Right ventricle myocardium superior (tissue), 1 donor: Measurements from ENCODE around the gene ZBTB24. TPM values are rescaled to one million over a fixed set of nuclear protein-coding genes. Genes with fewer than 3 reads are reported as not detected.

Source experiments
- ATAC-seq: fragments of 200-7000 bp; cut with Tn5 transposase; one replicate; pipeline ENCODE4 v1.9.1; 2020; ENCODE audit warnings: mild to moderate bottlenecking; ENCODE audit not compliant: poor library complexity
- DNase-seq: peaks from one replicate; pipeline ENCODE4 v3.0.0-alpha.2; 2020
- intact Hi-C: fragments of 100-400 bp; cut with DNase I; formaldehyde crosslinking; loops from one replicate; pipeline ENCODE4 v1.11.2; 2022
- total RNA-seq: library from RNA; stranded (reverse); fragmentation: NEBNext Ultra II Directional; extraction: Animal tissue kit (Norgen Biotek cat#: 25700); gene quantifications from one replicate; pipeline ENCODE4 v1.2.1, GENCODE V29; 2021
- donor health status: DM: no; HTN: yes; CAD: no; lungs with severe emphysema.

The ZBTB24 gene
- total RNA-seq, 1 donor from 2014 or later: 2.4 TPM

DNA sequence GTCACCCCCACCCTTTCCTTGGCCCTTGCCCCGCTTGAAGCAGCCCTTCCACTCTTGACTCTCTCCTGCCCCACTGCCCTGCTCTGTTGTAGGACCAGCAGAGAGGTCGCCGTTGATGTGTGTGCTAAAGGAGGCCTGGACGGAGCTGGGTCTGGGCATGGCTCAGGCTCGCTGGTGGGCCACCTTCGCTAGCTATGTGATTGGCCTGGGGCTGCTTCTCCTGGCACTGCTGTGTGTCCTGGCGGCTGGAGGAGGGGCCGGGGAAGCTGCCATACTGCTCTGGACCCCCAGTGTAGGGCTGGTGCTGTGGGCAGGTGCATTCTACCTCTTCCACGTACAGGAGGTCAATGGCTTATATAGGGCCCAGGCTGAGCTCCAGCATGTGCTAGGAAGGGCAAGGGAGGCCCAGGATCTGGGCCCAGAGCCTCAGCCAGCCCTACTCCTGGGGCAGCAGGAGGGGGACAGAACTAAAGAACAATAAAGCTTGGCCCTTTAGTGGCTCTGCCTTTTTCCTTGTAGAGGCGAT lies 39.5 kb downstream of the ZBTB24 start:
- DNase-seq (no peak), ATAC-seq (no peak)
- intact Hi-C loops: no loop called here

DNA sequence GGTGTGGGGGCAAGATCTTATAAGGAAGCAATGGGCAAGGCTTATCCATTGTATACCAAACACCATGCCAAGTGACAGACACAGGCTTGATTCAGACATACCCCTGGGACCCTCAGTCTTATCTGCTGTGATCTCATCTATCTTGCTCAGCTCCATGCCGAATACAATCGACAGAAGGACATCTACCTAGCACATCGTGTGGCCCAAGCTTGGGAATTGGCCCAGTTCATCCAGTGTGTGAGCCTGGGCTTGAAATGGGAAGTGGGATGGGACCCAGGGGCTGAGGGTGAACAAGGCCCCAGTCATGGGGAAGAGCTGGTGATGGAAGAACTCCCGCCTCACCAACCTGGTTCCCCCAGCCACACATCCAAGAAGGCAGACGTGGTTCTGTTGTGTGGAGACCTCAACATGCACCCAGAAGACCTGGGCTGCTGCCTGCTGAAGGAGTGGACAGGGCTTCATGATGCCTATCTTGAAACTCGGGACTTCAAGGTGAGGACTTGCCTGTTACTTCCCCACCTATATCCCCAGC lies 40.6 kb downstream of the ZBTB24 start:
- intact Hi-C loops: no loop called here
- ATAC-seq (no peak), DNase-seq (no peak)

DNA sequence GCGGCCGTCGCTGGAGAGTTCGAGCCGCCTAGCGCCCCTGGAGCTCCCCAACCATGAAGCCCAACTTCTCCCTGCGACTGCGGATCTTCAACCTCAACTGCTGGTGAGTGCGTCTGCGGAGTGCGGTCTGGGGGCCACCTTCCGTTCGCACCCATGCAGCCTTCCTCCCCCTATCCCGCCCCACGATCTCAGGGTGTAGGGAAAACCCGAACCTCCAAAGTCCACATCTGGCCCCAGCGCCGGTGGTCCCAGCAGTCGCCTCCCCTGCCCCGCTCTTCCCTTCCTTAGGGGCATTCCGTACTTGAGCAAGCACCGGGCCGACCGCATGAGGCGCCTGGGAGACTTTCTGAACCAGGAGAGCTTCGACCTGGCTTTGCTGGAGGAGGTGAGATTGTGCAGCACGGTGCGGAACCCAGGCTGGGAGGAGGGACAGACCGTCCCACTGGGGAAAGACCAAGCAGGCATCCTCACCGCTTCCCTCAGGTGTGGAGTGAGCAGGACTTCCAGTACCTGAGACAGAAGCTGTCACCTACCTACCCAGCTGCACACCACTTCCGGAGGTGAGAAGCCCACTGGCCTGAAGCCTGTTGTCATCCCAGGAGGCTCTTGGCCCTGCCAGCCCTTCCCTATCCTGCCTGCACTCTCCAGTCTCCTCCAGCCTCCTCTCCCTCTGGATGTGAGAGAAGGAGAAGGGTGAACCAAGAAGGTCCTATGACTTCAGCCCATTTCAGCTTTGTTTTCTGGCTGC lies 41.8 kb downstream of the ZBTB24 start:
- intact Hi-C loops: no loop called here
- DNase-seq (peak; percentile 68), ATAC-seq (peak; percentile 48)

DNA sequence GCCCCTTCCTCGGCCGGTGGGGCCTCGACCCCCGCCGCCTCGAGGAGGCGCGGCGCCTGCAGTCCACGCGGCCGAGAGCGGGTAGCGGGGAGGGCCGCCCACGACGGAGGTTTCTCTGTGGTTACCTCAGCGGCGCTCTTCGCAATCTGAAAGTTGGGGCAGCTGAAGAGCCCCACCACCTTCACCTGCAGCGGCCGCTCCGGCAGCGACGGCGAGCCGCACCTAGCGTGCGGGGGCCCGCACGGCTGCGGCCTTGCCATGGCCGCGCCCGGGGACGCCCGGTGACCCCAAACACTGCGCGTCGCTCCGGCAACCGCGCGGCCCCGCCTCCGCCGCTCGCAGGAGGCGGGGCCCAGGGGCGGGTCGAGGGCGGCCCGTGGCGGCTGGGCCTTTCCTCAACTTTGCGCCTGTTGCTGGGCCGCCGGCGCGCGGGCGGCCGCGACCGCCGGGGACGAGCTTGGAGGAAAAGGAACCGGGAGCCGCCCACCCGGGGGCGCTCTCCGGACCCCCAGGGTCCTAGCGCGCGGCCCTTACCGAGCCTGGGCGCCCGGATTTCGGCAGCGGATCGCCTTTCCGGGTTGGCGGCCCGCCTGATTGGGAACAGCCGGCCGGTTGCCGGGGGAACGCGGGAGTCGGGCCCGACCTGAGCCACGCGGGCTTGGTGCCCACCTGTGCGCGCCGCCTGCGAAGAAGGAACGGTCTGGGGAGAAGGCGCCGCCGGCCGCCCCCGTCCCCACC lies 42.5 kb downstream of the ZBTB24 start, which contains the start of the genes PPIL6 and SMPD2:
PPIL6 (minus strand) TSS at position 298 of the 738 bp plus-strand sequence; CDS start at position 260, 38 bp downstream.
SMPD2 (plus strand) TSS at position 394 of the 738 bp plus-strand sequence. CDS start 398 bp downstream, outside the sequence.
- ATAC-seq (peak; percentile 98), DNase-seq (peak; percentile 94)
- intact Hi-C loops: no loop called here

DNA sequence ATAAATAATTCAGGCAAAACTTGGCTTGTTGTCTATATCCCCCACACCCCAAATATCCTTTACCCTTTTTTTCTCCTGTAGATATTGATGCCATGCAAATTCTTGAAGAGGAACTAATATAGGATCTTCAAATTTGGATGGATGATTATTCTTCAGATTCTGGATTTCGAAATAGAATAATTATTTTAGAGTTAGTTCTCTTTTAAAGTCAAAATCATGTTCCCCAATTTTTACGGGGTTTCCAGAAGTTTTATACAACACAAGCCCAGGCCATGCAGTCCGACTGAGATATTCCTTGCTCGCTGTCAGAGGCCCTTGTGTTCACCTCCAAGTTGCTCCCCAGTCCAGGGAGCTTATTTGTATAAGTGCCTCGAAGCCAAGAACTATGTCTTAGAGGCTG lies 47.0 kb downstream of the ZBTB24 start:
- no peak for ATAC-seq
- intact Hi-C loops: no loop called here
- DNase-seq: no peak

DNA sequence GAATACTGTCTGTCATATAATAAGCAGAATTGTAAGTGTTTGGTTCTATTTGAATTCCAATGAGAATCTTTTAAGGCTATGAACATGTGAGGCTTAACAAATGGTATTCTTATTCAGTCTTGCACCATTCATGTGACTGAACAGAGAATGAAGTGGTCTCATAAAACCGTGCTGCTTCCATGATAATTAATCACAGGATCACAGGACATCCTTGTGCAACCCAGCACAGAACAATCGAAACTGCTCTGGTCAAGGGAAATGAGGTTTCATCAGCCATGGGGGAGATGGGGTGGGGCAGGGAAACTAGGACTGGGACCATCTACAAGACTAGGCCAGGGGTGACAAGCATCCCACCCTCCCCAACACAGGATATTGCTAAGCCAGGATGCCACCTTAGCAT lies 48.6 kb downstream of the ZBTB24 start:
- no peak for DNase-seq
- no peak for ATAC-seq
- intact Hi-C loops: no loop called here

DNA sequence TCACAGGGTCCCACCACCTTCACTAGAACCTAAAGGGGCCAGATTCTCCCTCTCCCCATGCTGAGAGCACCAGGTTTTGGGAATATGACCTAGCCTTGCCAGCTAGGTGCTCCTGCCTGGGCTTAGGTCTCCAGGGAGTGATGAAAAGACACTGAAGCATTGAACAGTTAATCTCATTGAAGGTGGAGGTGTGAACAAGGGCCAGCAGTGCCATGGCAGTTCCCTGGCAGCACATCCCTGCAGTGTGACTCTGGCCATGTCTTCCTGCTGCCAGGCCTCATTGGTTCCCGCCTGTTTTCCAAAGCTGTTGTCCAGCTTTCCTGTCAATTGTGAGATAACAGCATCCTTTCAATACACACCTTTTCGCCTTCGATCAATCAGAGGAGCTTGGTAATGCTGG lies 53.5 kb downstream of the ZBTB24 start:
- DNase-seq: no peak
- ATAC-seq: no peak
- intact Hi-C loops: no loop called here

DNA sequence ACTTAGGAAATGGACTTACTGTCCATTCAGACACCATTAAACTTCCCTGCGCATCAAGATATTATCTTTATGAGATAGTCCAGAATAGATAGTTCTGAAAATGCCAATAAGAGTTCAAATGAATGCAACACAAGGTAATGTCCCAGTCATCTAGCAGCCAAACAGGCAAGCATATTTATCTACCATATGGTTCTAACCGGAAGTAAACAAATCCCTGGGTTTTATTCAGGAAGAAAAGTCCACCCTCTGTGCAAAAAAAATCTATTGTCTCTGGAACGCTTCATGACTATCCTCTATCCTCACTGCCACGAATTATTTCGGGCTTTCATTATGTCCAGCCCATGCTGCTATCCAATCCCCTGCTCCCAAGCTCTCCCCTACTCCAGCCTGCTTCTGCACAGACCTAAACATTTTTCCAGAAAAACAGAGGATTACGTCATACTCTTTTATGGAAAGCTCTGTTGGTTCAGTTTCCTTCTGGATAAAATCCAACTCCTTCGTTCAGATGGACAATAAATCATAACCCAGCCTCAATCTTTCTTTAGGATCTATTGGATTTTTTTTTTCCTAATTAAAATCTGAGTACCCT lies 54.0 kb downstream of the ZBTB24 start:
- no peak for DNase-seq
- intact Hi-C loops: no loop called here
- ATAC-seq: peak; percentile 52

DNA sequence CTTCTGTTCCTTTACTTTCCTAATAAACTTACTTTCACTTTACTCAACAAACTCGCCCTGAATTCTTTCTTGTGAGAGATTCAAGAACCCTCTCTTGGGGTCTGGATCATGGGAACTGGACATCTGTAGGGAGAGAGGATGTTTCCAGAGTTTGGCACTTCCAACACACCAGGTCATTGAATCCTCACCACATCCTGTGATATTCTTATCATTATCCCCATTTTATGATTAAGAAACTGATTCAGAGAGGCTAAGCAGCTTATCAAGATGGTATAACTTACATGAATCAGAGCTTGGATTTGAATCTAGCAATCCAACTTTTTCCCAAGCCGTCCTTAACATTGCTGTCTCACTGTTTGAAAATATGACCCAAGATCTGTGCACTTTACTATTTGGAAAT lies 58.1 kb downstream of the ZBTB24 start:
- DNase-seq: no peak
- ATAC-seq: no peak
- intact Hi-C loops: no loop called here

DNA sequence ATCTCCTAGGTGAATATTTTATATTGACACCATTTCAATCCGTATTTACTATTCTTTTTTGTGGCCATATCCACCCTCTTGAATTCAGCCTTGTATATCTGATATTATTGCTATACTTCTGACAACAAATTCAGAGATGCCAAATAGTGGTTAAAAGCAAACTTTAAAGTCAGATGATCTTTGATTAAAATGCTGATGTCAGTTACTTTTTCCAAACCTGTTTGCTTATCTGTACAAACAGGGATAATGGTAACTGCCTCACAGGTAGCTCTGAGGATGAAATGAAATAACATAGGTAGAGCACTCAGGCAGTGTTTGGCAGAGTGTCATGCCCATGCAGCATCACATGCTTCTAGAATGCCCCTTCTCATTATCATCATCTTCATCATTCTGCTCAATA lies 61.8 kb downstream of the ZBTB24 start:
- intact Hi-C loops: no loop called here
- no peak for DNase-seq
- ATAC-seq: no peak

DNA sequence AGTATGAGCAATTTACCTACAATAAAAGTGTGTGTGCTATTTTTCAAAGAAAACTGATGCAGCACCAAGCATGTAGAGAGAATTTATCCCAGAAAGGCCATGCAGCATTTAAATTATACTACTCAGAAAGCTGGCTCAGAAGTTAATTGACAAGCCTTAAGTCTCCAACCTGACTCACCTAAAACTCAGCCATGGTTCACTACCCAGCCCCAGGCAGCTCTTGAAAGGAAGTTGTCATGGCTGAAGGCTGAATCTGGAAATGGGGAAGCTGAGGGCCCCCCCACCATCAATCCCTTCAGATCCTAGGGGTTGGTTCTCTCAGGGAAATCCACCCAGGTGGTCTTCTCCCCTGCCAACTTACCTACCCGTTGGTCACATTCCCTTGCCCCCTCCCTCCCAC lies 62.3 kb downstream of the ZBTB24 start:
- DNase-seq (no peak), ATAC-seq (no peak)

DNA sequence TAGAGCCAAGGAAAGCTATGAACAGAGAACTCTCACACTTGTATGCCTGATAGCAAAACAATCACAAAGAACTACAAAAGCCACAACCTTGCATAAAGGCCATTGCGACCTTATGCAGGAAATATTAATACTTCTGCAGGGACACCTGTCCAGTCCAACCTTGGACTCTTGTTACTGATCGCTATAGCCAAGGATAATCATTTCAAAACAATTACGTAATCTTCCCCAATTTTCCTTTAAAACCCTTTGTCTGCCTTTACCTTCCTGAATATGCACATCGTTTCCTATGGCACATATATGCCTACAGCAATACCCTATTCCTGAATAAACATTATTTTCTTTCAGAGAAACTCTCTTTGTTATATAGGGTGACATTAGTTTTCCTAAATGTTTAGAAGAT lies 65.4 kb downstream of the ZBTB24 start:
- DNase-seq (no peak), ATAC-seq (no peak)
- intact Hi-C loops: no loop called here

More for the DNA sequence above, 62.3 kb downstream of the ZBTB24 start:
- intact Hi-C loops: no loop called here

Other genes starting within 250 kb of the ZBTB24 start
- 102 TPM for gene CD164, start 100.8 kb downstream of the ZBTB24 start, total RNA-seq
- 5.5 TPM for gene PPIL6, start 42.6 kb downstream of the ZBTB24 start, total RNA-seq
- 4.1 TPM for gene SMPD2, start 42.5 kb downstream of the ZBTB24 start, total RNA-seq
- gene MICAL1, start 27.4 kb downstream of the ZBTB24 start, total RNA-seq: 5.0 TPM
- 11.1 TPM for gene AK9, start 208.0 kb upstream of the ZBTB24 start, total RNA-seq
- 7.7 TPM for gene FIG4, start 208.1 kb upstream of the ZBTB24 start, total RNA-seq